T1000 (cell line): Measurements from ENCODE around the gene ST8SIA3.
A peak's percentile ranks its signal among the peaks of the same experiment; 100 is the strongest.

Experiments used
- DNase-seq: peaks from one replicate; lab custom pipeline; 2025; ENCODE audit warnings: mixed read lengths; lab: John Stamatoyannopoulos, UW

Gene ST8SIA3, protein sequence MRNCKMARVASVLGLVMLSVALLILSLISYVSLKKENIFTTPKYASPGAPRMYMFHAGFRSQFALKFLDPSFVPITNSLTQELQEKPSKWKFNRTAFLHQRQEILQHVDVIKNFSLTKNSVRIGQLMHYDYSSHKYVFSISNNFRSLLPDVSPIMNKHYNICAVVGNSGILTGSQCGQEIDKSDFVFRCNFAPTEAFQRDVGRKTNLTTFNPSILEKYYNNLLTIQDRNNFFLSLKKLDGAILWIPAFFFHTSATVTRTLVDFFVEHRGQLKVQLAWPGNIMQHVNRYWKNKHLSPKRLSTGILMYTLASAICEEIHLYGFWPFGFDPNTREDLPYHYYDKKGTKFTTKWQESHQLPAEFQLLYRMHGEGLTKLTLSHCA

GRCh38 chr18:57352271-57352701 is at the start of gene ST8SIA3:
ST8SIA3 (plus strand) TSS chr18:57352557; CDS start chr18:57352847, 290 bp downstream.
- DNase-seq: no peak

DNA sequence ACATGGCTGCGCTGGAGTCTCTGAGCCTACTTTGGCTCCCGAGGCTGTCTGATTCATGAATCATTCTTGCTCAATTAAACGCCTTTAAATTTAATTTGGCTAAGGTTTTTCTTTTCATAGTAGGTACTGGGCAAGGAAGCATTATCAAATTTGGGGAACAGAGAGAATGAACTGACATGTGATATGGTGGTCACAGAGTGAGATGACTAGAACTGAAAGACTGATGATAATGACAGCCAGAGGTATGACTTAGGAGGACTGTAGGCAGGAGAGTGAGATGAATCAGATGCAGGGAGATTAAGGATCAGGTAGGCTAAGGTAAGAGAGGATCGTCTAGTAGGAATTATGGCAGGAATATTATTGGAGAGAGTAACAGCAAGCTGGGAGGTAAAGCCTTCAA is 40.9 kb upstream of the ST8SIA3 start:
- no peak for DNase-seq

DNA sequence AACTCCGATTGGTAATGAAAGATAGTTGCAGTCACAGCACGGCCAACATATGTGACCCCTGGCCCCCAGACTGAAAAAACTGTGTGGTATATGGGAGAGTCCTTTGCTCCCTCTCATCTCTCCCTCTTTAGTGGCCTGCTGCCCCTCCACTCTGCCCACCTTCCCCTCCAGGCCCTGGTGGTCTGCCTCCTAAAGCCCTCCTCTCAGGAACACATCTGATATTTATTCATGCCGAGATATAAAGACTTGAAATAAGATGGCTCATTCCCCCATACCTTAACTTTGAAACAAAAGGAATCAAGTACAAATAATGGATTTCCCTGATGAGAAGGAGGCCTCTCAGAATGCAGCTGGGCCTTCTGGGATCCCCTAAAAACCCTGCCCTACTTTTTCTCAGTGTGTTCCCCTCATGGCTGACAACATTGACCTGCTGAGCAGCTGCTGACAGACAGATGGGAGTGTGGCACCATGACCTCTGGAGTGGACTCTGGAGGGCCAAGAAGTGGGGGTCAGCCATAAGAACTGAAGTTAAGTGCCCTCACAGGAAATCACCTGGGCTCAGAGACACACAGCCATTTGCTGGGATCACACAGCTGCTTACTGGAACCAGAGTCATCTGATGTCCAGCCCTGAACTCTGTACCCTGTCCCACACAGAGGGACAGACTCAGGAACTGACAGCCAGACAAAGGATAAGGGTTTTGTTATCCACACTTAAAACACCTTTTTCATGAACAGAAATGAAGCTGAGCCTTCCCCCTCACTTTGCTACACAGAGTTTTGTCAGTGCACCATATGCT is 39.8 kb upstream of the ST8SIA3 start:
- no peak for DNase-seq

DNA sequence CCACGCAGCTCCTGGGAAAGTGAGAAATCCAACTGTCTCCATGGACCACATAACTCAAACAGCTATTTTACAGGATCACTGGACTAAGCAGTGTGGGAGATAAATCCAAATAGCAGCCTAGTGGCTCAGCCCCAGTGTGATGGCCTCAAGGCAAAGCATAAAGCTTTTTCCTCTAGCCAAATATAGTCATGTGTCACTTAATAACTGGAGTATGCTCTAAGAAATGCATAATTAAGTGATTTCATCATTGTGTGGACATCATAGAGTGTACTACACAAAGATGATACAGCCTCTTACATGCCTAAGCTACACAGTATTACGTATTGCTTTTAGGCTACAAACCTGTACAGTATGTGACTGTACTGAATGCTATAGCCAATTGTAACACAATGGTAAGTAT is 31.8 kb upstream of the ST8SIA3 start:
- no peak for DNase-seq

DNA sequence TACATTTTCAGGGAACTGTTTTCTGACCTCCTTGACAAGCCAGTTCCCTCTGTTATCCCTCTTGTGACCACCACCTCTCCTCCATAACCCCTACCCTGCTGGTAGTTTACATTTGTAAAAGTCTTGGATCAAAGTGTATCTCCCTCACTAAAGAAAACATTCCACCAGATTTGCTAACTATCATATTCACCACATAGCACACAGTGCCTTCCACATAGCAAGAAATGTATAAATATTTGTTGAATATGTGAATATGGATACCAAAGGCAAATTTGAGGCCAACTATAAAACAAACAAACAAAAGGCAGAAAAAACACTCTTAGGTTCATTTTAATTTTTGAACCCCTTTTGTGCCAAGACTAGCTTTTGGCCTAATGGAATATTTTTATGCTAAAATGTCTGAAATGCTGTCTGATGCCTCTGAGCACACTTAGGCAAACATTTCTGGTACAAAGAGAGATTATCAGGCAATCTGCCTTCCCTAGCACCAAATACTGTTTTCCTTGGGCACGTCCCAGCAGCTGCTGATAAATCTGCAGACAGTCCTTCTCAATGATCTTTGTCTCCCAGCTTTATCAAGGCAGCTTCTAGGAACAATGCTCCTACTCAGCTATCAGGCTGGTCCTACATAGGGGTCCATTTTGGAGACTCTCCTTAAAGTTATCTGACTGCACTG is 26.7 kb upstream of the ST8SIA3 start:
- no peak for DNase-seq

- no peak for DNase-seq
Measured at GRCh38 chr18:57326718-57327323, 25.5 kb upstream of the ST8SIA3 start.

DNA sequence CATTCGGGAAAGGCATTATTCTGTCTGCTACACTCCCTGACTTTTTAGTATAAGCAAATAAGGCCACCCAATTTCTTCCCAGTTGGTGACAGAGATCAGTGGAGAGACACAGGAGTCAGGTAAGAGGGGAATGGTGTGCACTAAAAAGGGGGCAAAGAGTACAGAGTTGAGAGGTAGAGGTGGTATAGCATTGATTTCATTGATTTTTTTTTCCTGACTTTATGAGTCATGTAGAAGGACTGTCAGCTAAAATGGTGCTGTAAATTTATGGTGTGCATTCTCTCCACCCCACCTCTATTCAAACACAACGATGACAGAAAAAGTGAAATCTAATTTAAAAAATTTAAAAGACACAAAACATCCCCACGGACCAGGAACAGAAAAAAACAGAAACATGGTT is 23.7 kb upstream of the ST8SIA3 start:
- no peak for DNase-seq

DNA sequence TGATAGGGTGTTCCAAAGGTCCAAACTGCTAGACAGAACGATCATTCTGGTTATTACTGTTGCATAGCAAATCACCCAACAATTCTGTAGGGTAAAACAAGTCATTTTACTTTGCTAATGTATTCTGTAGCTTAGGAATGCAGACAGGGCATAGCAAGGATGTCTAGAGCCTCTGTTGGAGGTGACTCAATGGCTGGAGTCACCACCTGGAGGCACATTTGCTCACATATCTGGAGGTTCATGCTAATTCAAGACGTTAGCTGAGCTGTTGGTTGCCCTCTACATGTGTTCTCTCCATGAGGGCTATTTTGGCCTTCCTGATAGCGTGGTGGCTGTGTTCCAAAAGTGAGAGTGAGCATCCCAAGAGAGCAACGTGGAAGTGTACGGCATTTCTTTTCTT is 22.5 kb upstream of the ST8SIA3 start:
- no peak for DNase-seq

DNA sequence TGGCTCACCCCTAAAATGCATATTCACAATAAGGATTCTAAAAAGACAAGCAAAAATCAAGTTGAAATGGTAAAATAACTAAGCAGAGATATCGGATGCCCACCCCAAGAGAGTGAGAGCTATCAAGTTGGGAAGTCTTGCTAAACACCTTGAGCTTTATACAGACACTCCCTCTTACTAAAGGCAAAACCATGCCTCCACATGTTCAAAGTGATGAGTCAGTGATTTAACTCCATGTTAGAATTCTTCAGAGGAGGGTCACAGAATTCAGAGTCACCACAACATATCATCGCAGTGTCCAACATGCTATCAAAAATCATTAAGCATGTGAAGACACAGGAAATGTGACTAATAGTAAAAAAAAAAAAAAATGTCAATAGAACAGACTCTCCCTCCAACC is 20.6 kb upstream of the ST8SIA3 start:
- no peak for DNase-seq

DNA sequence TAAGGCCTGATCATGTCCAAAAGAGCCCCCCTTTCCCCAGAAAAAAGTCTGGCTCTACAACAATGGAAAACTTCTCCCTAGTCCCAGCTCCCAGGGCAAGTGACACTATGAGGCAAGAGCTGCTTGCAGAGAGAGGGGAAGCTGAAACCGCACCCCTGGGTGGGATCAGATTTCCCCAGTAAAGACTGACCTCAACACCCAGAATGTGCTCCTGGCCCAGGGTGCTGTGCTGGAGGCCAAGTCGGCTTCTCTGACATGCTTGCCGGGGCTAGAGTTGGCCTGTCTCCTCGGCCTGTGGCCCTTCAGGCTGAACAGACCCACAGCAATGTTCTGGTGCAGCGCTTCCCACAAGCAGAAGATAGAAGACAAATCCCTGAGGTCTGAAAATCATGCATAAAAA is 18.4 kb upstream of the ST8SIA3 start:
- DNase-seq: no peak

- DNase-seq: no peak
Measured at GRCh38 chr18:57334383-57334782, 18.0 kb upstream of the ST8SIA3 start.

GRCh38 chr18:57336343-57336742 is 16.0 kb upstream of the ST8SIA3 start:
- no peak for DNase-seq

DNA sequence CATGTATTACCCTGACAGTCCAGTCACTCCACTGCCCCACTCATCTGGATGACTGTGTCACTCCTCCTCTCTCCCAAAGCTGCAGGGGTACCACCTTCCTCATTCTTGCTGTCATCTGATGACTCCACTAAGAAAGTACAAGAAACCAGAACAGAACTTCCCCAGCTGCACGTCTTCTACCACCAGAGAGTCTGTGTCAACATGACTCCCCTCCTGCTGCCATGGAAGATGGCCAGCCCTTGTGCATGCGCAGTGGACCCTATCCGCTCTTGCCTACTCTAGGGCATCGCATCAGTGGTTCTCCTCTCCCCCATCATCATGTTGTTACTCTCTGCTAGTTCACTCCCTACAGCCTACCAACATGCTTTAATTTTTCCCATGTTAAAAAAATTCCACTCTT is 14.5 kb upstream of the ST8SIA3 start:
- no peak for DNase-seq

DNA sequence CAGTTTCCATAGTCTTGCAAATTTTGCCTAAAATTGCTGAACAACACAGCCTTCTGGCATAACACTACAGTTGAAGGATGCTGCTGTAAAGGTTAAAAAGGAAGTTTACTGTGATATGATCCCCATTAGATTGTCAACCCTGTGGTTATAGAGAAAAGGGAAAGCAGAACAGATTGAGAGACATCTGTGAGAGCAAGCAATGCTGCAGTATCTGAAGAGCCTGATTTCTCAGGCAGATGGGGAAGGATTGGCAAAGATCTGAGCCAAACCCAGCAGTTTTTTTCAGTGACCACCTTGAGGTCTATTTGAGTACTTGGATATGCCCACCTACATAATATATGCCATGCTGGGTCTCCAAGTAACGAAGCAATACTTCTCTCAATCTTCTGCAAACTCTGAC is 8.5 kb upstream of the ST8SIA3 start:
- DNase-seq: no peak

DNA sequence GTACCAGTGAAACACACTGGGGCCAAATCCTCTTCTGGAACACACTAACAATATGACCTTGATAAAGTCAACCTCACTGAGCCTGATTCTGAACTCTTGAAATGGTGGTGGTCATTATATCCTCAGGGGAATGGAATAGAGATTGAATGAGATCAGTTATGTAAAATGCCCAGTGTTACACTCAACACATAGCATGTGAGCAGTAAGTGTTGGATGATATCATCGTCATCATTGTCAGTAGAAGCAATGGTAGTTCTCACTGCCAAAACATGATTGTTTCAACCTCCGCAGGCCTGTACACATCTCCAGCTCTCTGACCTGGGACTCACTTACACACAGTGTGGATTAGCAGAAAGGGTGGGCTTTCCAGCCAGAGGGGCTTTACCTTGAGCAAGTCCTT is 5.5 kb upstream of the ST8SIA3 start:
- DNase-seq: no peak

DNA sequence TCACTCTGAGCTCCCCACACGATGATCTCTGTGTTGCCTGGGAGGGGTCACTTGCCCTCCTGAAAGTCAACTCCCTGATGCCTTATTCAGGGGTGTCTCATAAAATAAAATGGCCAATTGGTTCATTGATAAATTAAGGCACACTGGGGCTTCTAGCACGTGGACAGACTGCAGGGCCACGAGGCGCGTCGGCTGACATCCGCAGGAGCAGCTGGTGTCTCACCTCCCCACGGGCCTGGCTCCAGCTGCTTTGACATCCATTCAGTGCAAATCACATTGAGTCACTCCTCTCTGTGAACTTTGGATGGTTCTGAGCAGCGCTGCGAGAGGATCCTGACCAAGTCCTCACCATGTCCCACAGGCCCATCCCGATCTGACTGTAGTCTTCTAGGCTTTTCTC is 4.6 kb upstream of the ST8SIA3 start:
- DNase-seq: no peak

- no peak for DNase-seq
Measured at GRCh38 chr18:57352761-57353136, 392 bp downstream of the ST8SIA3 start.

GRCh38 chr18:57353137-57353939 is 981 bp downstream of the ST8SIA3 start:
- DNase-seq: no peak

DNA sequence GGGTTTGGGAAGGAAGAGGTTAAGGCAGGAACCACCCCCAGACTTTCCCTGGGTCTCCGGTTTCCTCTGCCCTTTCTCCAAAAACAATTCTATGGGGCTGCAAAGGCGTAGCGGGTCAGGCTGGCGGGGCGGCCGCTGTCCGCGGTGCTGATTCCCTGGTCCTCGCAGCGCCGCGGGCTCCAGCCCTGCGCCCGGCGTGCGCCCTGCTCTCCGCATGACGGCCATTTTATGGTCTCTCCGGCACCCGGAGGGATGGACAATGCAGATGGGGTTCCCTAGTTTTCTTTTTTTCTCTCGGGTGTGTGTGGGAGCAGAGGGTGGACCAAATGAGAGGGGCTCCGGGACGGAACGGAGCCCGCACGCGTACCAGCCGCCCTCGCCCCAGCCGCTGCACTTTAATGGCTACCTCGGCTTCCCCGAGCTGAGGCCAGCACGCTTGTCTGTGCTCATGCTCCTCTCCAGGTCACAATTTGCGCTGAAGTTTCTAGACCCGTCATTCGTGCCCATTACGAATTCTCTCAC is 1.6 kb downstream of the ST8SIA3 start:
- DNase-seq: peak; percentile 0

GRCh38 chr18:57359433-57359832 is 7.1 kb downstream of the ST8SIA3 start:
- no peak for DNase-seq

DNA sequence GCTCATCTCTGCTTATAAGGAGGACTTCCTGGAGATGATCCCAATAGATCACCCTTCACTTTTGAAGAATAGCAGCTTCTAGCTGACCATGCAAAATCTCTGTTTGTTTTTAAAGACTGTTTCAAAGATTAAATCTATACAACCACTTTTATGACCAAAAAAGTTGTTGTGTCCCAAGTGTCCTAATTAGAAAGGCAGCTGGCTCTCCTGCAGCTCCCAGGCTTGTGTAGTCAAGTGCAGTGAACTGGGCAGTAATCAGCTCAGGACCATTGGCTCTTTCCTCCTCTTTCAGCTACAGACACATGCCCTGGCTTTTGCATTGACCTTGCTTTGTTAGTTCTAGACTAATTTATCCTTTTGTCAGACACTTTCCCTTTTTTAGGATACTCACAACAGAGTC is 10.4 kb downstream of the ST8SIA3 start:
- DNase-seq: no peak
